Left kidney (tissue), 2 donors: ENCODE measurements around the gene ROBO1. TPM values are rescaled to one million over a fixed set of nuclear protein-coding genes. Genes with fewer than 3 reads are reported as not detected.

Experiments
- DNase-seq: peaks from one replicate; pipeline ENCODE4 v3.0.0-alpha.2; 2013
- polyA plus RNA-seq: library from polyadenylated mRNA; unstranded; fragments of 120-200 nt; gene quantifications from one replicate; pipeline ENCODE4 v1.2.1, GENCODE V29; 2013; ENCODE audit not compliant: insufficient read length

ROBO1 gene
- polyA plus RNA-seq, 1 donor = 130 TPM

DNA sequence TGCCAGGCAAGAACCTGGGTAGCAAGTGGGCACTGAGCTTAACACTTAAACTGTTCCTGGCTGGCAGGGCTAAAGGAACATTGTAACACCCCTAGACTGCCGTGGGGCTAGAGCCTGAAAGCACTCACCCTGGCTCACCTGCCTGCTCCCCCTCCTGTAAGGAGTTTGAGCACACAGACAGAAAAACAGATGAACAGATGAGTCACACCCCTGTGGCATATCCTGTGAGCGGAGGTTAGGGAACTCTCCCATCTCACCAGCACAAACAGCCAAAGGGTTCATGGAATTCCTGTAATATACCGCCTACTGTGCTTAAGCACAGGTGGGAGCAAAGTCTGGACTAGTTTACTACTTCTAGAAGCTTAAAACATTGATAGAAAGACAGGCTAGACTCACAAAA lies 300.1 kb downstream of the ROBO1 start:
- DNase-seq = no peak

DNA sequence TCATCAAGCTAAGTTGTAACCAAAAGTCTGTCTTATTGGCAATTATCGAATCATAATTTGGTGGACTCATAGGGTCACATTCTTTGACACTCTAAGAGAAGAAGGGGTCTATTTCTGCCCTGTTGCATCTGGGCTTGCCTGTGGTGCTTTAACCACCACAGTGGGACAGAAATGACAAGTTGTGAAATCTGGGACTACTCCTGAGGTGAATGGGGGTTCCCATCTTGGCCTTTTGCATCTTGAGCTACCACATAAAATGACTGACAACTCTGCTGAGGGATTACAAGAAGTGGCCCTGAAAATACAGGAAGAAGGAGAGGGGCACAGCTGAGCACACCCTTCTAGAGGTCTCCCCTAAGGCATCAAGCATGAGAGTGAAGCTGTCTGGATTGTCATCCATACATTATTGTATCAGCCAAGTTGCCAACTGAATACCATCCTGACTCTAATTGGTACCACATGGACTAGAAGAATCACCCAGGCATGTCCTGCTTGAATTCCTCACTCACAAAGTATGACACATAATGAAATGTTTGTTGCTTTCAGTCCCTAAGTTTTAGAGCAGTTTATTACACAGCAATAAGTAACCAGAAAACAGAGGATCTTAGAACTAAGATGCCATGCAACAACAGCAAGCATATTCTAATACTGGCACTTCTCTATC lies 306.5 kb downstream of the ROBO1 start:
- no peak for DNase-seq

DNA sequence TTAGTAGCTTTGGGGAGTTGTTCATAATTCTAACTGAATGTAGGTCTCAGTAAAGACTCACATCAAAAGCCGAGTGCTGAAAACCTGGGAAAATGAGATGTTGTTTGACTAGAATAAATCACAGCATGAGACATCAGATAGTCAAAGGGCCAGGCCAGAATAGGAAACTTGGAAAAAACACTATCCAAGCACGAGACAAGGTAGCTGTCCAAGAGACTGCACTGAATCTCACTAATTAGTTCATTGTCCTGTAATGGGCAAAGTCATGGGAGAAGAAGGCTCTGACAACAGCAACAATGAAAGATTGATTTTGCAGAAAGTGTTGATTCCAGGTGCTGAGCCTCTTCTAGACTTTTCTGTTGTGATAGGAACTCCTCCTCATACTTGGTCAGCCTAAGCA lies 314.2 kb downstream of the ROBO1 start:
- no peak for DNase-seq

DNA sequence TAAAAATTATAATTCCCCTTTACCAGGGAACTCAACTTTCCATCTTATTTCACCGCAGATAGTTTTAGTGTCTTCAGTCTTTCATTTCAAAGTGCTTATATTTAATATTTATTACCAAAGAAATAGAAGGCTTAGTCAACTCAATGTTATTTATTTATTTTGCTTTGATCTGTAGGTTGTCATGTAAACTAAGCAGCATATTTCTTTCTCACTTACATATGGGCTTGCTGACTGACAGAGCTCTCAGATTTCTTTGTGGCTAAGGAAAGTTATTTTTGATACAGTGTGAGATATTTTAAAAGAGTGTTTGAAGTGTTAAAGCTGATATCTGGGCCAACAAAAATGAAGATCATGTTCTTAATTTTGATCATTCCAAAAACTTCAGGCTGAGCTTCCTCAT lies 331.4 kb downstream of the ROBO1 start:
- DNase-seq = no peak

DNA sequence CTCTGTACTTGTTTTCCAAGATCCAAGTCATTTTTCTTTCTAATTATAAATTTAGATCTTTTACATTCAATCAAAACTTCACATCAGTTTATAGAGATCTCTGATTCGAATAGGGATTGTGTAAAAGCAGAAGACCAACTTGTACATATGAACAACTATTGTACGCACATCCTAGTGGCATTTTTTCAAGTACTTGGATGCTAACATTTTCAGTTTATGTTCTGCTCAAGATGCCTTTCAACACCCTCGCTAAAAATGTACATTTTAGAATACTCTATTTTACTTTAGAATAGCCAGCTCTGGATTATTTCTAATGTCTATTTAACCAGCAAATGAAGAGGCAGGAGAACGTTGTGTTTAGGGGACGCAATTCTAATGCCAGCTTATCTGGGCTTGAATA lies 340.7 kb downstream of the ROBO1 start:
- DNase-seq = no peak

DNA sequence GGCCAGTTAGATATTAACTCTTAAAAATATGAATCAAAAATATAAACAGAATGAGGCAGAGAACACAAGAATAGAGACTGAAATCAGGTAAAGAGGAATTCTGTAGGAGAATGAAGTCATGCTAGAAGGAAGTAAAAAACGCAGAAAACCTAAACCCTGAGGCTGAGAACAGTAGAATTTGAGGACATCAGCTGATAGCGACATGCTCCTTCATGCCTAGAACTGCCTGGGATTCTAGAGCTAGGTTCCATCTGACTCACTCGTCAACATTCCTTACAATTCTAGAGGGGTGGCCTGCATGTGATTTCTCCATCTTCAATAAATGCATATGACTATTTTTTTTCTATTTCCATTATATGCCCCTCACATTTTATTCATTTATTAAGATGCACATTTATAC lies 343.0 kb downstream of the ROBO1 start:
- no peak for DNase-seq

DNA sequence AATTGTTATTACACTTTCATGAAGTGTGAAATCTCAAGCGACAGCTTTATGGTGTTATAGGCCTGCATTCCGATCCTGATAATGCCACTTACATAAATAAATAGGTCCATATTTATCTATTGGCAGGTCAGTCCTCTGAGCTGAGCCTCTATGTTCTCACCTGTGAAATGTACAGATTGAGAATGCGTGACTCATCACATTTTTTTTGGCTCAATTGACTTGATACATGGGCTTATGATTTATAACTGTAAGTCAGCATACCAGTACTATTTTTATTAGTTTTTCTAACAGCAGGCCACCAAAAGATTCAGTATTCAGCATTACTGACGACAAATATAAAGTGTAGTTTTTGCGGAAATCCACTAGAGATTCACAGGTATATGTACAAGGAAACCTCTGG lies 344.4 kb downstream of the ROBO1 start:
- DNase-seq = no peak

DNA sequence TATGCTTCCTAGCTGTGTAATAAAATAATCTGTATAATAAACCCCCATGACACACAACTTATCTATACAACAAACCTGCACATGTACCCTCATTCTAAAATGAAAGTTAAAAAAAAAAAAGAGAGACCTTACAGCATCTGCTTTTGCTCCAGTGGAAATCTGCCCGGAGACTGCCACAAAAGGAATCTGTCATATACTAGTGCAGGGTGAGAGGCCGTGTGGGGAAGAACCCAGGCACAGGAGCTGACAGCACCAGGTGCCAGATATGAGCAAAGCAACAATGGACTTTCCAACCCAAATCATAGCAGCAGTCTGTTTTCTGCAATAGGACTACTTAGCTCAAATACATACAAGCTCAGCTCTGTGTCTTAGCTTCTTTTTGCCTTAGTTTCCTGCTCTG lies 346.5 kb downstream of the ROBO1 start:
- DNase-seq = no peak

DNA sequence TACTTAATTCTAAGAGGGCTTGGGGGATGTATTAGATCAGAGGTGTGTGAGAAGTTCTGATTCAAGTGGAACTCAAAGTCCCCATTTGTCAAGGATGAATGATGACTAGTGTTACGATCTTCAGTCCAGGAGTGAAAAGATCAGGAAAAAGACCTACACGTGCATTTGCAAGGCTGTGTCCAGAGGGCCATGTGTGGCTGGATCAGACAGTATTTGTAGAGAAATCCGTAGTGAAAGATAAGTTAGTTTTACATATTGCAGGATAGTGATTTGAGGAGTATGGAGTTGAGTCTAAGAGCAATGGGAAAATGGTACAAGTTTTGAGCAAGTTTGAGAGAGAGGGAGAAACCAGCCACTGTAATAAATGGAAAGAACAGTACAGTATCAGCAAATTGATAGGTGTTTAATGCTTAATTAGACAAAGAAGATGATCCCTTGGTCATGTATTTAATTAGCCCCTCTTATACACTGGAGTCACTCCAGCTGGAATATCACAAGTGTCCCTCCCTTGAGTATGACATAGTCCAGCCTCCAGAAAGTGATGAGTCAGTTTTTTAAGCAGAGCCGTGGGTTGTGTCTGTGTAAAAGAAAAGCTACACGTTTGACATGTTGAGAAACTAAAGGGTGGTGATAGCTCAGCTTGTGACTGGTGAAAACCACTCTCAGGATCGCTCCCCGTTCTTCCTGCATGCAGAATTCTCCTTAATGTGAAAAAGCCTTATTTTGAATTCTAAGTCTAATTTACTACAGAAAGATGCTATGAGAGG lies 348.8 kb downstream of the ROBO1 start:
- no peak for DNase-seq

DNA sequence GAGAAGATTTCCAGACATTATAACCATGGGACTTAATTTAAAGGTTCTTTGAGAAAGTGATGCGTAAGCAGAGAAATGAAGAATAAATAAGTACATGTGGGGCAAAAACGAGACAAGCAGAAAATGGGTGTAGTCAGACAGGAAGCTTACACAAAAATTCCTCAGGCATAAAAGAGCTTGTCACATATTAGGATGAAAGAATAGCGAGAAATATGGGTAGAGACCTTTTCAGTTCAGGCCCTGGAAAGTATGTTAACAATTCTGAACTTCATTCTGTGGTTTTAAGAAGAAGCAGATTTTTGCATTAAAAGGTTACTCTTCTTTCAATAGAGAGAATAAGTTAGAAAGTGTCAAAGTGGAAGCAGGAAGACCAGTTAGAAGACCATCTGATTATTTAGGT lies 352.4 kb downstream of the ROBO1 start:
- DNase-seq = no peak

DNA sequence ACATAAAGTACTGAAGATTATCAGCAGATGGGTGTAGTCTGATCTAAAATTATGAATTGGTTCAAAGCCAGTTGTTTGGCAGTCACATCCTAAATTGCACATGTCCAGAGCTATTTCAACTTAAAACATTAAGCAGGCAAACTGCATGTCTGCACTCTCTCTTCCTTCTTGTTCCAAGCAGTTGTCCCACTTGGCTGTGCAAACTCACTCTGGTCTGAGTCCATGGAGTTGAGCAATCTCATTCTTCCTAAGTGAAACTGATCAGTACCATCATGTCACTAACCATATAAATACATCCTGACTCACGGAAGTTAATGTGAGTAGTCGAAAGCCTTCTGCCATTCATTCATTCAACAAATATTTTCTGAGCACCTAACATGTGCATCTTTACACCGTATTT lies 353.0 kb downstream of the ROBO1 start:
- no peak for DNase-seq

DNA sequence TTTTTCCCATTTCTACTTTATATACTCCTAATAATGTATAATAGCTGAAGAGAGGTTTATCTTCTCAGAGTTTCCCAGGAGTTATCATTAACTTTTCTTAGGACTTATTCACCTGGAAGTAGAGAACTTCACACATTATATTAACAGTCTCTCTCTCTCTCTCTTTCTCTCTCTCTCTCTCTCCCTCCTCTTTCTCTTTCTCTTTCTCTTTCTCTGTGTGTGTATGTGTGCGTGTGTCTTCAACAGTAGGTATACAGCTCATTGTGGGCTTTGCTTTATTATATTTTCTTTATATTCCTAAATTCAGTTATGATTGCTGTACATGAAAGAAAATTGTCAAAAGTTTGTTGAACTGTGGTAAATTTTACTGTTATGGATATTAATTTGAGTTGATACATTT lies 353.8 kb downstream of the ROBO1 start:
- no peak for DNase-seq

DNA sequence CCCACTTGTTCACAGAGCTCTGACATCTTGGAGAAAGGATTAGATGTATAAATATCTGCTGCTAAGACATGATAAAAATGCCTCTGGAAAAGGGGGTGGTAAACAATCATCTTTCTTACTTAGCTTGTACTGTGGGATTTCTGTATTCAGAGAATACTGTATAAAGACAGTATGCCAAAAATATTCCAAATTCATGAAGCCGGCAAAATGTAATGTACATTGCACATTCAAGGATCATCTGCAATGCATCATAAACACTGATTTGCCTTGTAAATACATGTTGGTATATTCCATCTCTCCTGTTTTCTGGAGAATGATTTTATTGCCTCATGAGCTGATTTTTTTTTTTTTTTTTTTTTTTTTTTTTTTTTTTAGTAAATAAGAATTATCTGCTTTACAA lies 355.3 kb downstream of the ROBO1 start:
- no peak for DNase-seq

DNA sequence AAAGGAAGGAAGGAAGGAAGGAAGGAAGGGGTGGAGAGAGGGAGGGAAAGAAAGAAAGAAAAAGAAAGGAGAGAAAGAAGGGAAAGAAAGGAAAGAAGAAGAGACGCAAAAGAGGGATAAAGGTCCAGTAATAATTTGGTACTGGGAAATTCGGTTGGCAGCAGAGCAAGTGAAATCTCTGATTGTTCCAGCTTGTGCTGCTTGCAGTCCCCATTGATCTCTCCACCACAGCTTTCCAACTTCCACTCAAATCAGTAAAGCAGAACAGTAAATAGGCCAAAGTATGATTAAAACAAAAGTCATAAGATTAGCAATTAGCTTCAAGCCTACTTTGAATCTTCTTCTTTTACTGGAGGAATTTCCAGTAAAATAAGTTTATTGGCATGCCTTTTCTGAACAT lies 357.2 kb downstream of the ROBO1 start:
- no peak for DNase-seq

DNA sequence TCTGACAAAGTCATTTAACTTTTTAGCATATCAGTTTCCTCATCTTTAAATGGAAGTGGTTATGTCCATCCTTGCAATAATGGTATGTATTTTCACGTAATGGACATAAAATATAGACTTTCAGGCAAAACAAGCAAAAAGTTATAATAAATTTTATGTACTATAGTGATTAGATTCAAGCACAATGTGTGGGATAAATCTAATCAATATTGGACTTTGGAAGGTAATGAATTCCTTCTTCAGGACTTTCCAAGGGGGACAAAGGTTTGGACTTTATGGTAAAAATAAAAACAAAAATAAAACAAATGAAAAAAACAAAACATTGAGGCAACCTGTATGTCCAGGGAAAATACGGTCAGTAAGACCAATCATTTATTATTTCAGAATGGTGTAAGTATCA lies 357.7 kb downstream of the ROBO1 start:
- no peak for DNase-seq

DNA sequence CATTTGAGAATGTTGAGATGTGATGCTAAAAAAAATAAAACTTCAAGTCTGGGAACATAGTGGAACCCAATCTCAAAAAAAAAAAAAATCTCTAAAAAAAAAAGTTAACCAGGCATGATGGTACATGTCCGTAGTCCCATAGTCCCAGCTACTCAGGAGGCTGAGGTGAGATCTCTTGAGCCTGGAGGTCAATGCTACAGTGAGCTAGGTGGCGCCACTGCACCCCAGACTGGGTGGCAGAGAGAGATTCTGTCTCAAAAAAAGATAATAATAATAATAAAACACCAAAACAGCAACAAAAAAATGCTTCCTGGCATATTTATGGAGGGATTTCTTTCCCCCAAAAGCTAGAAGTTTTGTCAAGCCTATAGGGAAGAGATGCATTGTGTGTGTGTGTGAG lies 361.6 kb downstream of the ROBO1 start:
- no peak for DNase-seq

DNA sequence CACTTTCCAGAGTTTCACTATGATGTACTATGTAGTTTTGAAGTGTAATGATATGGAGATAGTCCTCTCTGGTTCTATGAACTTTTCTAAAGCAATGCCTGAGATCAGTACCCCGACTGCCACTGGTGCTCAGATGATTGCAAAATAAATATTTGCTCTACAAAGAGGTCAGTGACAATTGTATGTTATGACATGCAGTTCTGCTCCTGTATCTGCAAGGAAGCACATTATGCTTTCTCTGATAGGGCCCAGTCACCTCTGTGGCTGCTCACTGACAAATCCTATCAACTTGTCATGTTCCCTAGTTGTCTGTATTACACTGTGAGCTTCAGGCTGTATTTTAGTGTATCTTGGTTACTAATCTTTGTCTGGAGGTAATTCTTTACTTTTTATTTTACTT lies 362.6 kb downstream of the ROBO1 start:
- no peak for DNase-seq

DNA sequence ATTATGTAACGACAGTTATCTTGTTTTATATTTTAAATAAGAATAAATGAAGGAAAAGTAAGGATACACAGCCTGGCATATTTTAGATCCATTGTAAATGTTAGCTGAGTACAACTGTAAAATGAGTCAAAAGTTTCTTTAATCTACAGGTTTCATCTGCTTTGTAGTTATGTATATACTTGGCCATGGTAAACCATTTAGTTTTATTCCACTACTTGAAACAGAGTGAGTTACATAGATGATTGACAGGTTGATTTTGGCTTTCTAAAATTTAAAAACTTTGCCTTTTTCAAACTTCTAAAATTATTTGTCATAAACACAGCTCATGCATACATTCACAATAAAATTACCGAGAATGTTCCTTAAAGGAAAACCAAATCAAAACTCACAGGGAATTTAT lies 371.2 kb downstream of the ROBO1 start:
- no peak for DNase-seq

DNA sequence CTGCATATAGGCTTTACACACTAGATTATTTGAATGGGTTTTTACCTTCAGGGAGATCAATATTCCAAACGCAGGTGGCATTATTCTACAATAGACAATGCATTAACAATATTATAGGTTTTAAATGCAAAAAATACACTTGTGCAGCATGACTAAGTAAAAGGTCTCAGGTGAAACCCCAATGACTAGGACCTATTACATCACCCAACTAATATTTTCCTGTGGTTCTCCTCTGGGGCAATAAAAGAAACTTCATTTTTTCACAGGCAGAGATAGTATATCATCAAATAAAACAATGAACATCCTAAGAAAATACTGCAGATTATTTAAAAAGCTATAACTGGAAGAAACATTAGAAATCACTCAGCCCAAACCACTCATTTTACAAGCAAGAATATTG lies 375.3 kb downstream of the ROBO1 start:
- DNase-seq = no peak

DNA sequence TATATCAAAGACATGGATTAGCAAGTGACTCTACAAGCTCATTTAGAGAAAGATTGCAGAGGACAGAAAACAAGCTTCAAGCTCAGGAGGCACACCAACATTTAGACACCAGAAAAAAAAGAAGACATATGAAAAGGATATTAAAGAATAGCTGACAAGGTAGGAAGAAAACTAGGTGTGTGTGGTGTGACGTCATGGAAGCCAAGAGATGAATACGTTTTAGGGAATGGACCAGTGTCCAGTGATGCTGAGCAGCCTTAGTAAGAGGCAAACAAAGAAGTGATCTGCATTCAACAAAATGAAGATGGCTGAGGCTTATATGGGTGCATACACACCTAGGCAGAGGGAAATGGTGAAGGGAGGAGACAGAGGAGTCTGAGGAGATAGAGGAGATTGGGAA lies 377.4 kb downstream of the ROBO1 start:
- DNase-seq = no peak

DNA sequence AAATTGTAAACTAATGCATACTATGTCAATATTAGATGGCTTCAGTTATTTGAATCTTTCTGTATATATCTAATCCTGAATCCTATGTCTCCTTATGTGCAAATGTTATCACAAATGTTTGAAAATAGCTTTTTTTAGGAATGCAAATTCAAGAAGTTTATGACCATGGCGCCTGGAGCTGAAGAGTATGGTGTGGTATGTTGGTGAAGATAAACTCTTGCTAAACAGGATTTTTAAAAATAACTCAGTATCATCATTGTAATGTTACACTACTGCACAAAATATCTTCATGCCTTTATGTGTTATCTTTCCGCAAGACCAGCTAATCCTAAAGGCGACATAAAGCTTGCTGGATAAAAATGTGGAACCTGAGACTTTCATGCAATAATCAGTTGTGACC lies 382.6 kb downstream of the ROBO1 start:
- no peak for DNase-seq

DNA sequence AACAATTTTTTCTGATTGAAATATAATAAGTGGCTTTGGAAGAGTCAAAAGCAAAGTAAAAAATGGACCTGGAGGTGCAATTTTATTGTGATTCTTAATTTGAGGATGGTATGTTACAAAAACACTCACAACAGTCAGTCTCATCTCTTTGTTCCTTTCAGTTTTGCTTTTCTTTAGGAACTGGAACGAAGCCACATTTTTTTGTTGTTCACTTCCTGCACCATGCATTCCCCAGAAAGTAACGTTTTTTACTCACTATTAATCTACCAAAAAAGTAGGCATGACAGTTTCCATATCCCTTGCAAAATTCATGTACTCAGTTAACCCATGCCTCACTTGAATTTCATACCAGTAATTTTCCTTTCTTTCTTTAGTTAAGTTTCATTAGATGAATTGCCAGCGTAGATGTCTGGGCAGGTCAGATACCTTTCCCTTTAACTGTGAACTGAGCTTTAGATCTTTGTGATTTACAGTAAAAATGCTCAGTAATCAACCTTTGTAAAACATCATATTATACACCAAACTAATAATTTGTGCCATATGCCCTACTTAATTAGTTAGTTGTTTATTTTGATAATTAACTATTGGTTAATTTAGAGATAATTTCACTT lies 384.3 kb downstream of the ROBO1 start:
- DNase-seq = no peak

DNA sequence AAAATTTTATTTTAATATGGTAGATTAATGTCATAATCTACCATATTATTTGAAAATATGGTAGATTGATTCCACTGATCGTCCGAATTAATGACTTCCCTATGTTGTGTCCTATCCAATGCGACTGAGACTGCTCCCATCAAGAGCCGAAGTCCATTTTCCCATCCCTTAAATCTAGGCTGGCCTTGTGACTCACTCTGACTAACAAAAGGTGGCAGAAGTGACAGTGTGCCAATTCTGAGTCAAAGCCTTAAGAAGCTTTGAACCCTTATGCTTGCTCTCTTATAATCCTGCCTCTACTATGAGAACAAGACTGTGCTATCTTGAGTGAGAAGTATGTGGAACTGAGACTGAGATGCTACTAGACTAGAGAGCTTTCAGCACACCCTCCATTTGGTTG lies 387.2 kb downstream of the ROBO1 start:
- no peak for DNase-seq

DNA sequence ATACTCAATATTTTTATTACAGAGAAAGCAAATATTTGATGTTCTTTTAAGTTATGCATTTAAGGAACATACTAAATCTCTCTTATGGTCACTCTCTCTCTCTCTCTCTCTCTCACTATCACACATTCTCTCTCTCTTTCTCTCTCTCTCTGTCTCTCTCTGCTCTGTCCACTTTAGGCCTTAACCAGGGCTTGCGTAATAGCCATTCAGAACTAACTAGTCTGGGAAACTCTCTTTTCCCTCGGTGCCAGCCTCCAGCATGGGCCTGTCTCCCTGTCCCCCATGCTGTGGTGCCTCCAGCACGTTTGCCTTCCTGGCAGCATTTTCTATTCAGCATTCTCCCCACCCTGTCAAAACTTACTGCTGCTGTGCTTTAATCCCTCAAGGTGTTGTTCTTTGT lies 389.7 kb downstream of the ROBO1 start:
- DNase-seq = no peak
